ENCODE data around the gene HIVEP3.
A peak's percentile ranks its signal among the peaks of the same experiment; 100 is the strongest.

The HIVEP3 gene

GRCh38 chr1:41677620-41678019 is 241.1 kb downstream of the HIVEP3 start:
- no peak for DNase-seq

- no peak for DNase-seq
Measured at GRCh38 chr1:41675401-41675800, 243.3 kb downstream of the HIVEP3 start.

- DNase-seq: no peak
Measured at GRCh38 chr1:41674522-41674921, 244.2 kb downstream of the HIVEP3 start.

GRCh38 chr1:41673806-41674205 is 244.9 kb downstream of the HIVEP3 start:
- DNase-seq: no peak

GRCh38 chr1:41673378-41673777 is 245.3 kb downstream of the HIVEP3 start:
- DNase-seq: peak; percentile 70

- no peak for DNase-seq
Measured at GRCh38 chr1:41672641-41673361, 245.9 kb downstream of the HIVEP3 start.

GRCh38 chr1:41672173-41672572 is 246.5 kb downstream of the HIVEP3 start:
- DNase-seq: no peak

- no peak for DNase-seq
Measured at GRCh38 chr1:41671116-41671755, 247.5 kb downstream of the HIVEP3 start.

GRCh38 chr1:41670217-41670957 is 248.3 kb downstream of the HIVEP3 start:
- DNase-seq: no peak

- no peak for DNase-seq
Measured at GRCh38 chr1:41668967-41669366, 249.8 kb downstream of the HIVEP3 start.

- DNase-seq: no peak
Measured at GRCh38 chr1:41668054-41668660, 250.6 kb downstream of the HIVEP3 start.

GRCh38 chr1:41666981-41667631 is 251.6 kb downstream of the HIVEP3 start:
- peak; percentile 85 for DNase-seq

- DNase-seq: no peak
Measured at GRCh38 chr1:41665962-41666917, 252.5 kb downstream of the HIVEP3 start.

GRCh38 chr1:41664861-41665640 is 253.7 kb downstream of the HIVEP3 start:
- DNase-seq: no peak

GRCh38 chr1:41663671-41664400 is 254.9 kb downstream of the HIVEP3 start:
- no peak for DNase-seq

GRCh38 chr1:41662765-41663437 is 255.8 kb downstream of the HIVEP3 start:
- no peak for DNase-seq

- DNase-seq: peak; percentile 81
Measured at GRCh38 chr1:41662061-41662764, 256.5 kb downstream of the HIVEP3 start.

- no peak for DNase-seq
Measured at GRCh38 chr1:41661428-41662060, 257.2 kb downstream of the HIVEP3 start.
